Left ventricle myocardium inferior (tissue), 1 donor: ENCODE measurements around the gene FPR3. TPM values are rescaled to one million over a fixed set of nuclear protein-coding genes. Genes with fewer than 3 reads are reported as not detected.

ENCODE experiments used
- DNase-seq: peaks from one replicate; pipeline ENCODE4 v3.0.0-alpha.2; 2020
- H3K27ac ChIP-seq: fragments of 200-600 bp; replicated peaks from 2 replicates; pipeline ENCODE4 v1.8.0; 2021
- H3K27me3 ChIP-seq: fragments of 200-600 bp; 2 replicates; pipeline ENCODE4 v1.8.0; 2021; ENCODE audit warnings: low read depth
- H3K36me3 ChIP-seq: fragments of 200-600 bp; 2 replicates; pipeline ENCODE4 v1.8.0; 2021
- H3K4me1 ChIP-seq: fragments of 200-600 bp; 2 replicates; pipeline ENCODE4 v1.8.0; 2021
- H3K4me3 ChIP-seq: fragments of 200-600 bp; 2 replicates; pipeline ENCODE4 v1.8.0; 2021; ENCODE audit warnings: mild to moderate bottlenecking, moderate library complexity
- H3K9me3 ChIP-seq: fragments of 200-600 bp; replicated peaks from 2 replicates; pipeline ENCODE4 v1.8.0; 2021
- CTCF ChIP-seq: fragments of 200-600 bp; IDR thresholded peaks from 2 replicates; pipeline ENCODE4 v1.8.0; 2021; ENCODE audit warnings: antibody characterized with exemption, mild to moderate bottlenecking, borderline replicate concordance
- intact Hi-C: fragments of 100-400 bp; cut with micrococcal nuclease; formaldehyde crosslinking; loops from one replicate; pipeline ENCODE4 v1.11.0; 2022
- total RNA-seq: library from RNA; stranded (reverse); fragmentation: NEBNext Ultra II Directional; extraction: Animal tissue kit (Norgen Biotek cat#: 25700); gene quantifications from one replicate; pipeline ENCODE4 v1.2.1, GENCODE V29; 2021
- donor health status: DM: no; HTN: yes; CAD: no; lungs with severe emphysema.

FPR3 gene
- total RNA-seq, 1 donor from 2014 or later: 3.6 TPM

- intact Hi-C loops: loop anchor here (10.0 kb wide), 1 partner anchor 303 kb away; the partner anchor contains the start of gene CEACAM18
- Histone ChIP-seq H3K27ac (no peak overlapping the region), H3K4me1 (peaks cover 2% of the 10 kb centered on the region), H3K36me3 (no peaks in the 10 kb centered on the region), H3K4me3 (no peak overlapping the region), H3K27me3 (peaks cover 32% of the 10 kb centered on the region), H3K9me3 (no peaks in the 10 kb centered on the region)
- DNase-seq: peak; percentile 67
- TF ChIP-seq CTCF: peak; percentile 84
These were observed 17.1 kb upstream of the FPR3 start for GRCh38 chr19:51777570-51778462.

- intact Hi-C loops: loop anchor here (10.0 kb wide), 1 partner anchor 304 kb away; the partner anchor contains the start of gene CEACAM18
- H3K4me1 ChIP-seq: peaks cover 4% of the 10 kb centered on the region
- H3K9me3 ChIP-seq: no peaks in the 10 kb centered on the region
- peaks cover 18% of the 10 kb centered on the region for H3K27me3 ChIP-seq
- H3K4me3 ChIP-seq: no peak overlapping the region
- no peak for TF ChIP-seq CTCF
- no peaks in the 10 kb centered on the region for H3K36me3 ChIP-seq
- no peak overlapping the region for H3K27ac ChIP-seq
- no peak for DNase-seq
These were observed 15.8 kb upstream of the FPR3 start for GRCh38 chr19:51779181-51779580.

- Histone ChIP-seq H3K9me3 (no peaks in the 10 kb centered on the region), H3K27me3 (peaks cover 13% of the 10 kb centered on the region), H3K36me3 (no peaks in the 10 kb centered on the region), H3K27ac (no peak overlapping the region), H3K4me1 (peaks cover 9% of the 10 kb centered on the region), H3K4me3 (no peak overlapping the region)
- DNase-seq: no peak
- intact Hi-C loops: loop anchor here (10.0 kb wide), 1 partner anchor 305 kb away; the partner anchor contains the start of gene CEACAM18
- TF ChIP-seq CTCF: no peak
These were observed 15.3 kb upstream of the FPR3 start for GRCh38 chr19:51779703-51780102.

- DNase-seq: no peak
- H3K9me3 ChIP-seq: no peaks in the 10 kb centered on the region
- H3K4me3 ChIP-seq: no peak overlapping the region
- intact Hi-C loops: no loop called here
- H3K4me1 ChIP-seq: peaks cover 14% of the 10 kb centered on the region
- H3K36me3 ChIP-seq: no peaks in the 10 kb centered on the region
- TF ChIP-seq CTCF: no peak
- H3K27me3 ChIP-seq: peaks cover 8% of the 10 kb centered on the region
- H3K27ac ChIP-seq: no peak overlapping the region
These were observed 14.7 kb upstream of the FPR3 start for GRCh38 chr19:51780270-51780669.

GRCh38 chr19:51781999-51782398 is 13.0 kb upstream of the FPR3 start:
- TF ChIP-seq CTCF: no peak
- Histone ChIP-seq H3K9me3 (no peaks in the 10 kb centered on the region), H3K27ac (no peak overlapping the region), H3K36me3 (no peaks in the 10 kb centered on the region), H3K27me3 (peaks cover 7% of the 10 kb centered on the region), H3K4me3 (no peak overlapping the region), H3K4me1 (peaks cover 27% of the 10 kb centered on the region)
- intact Hi-C loops: no loop called here
- no peak for DNase-seq
